Nephron (organoid): ENCODE results near the gene POLD4.

Experiments
- H3K27ac Mint-ChIP-seq, 3 experiments: 2 replicates each; pipeline ENCODE4 v1.8.0; 2020; ENCODE audit warnings: mixed read lengths in 3 of 3, mild to moderate bottlenecking in 2 of 3, moderate library complexity in 1 of 3
- H3K27me3 Mint-ChIP-seq: 2 replicates; pipeline ENCODE4 v1.8.0; 2021; ENCODE audit warnings: low read depth, mild to moderate bottlenecking, moderate library complexity, mixed read lengths
- H3K36me3 Mint-ChIP-seq: 2 replicates; pipeline ENCODE4 v1.8.0; 2020; ENCODE audit warnings: low read depth, mixed read lengths
- H3K4me1 Mint-ChIP-seq: 2 replicates; pipeline ENCODE4 v1.8.0; 2020; ENCODE audit warnings: mixed read lengths
- H3K4me3 Mint-ChIP-seq, 3 experiments: 2 replicates each; pipeline ENCODE4 v1.8.0; 2020; ENCODE audit warnings: mild to moderate bottlenecking in 3 of 3, mixed read lengths in 3 of 3, moderate library complexity in 2 of 3
- H3K9me3 Mint-ChIP-seq: 2 replicates; pipeline ENCODE4 v1.8.0; 2020; ENCODE audit warnings: mixed read lengths
- TF ChIP-seq, protein P1 (sequence below), 3 experiments: fragments of 200-600 bp; sonication (generic); IDR thresholded peaks; one replicate each; pipeline ENCODE4 v1.5.0; 2021; ENCODE audit warnings: antibody characterized with exemption in 3 of 3; ENCODE audit not compliant: unreplicated experiment in 3 of 3

Gene POLD4

GRCh38 chr11:67352546-67353316 is 615 bp downstream of the POLD4 start:
- TF ChIP-seq, protein P1, sequence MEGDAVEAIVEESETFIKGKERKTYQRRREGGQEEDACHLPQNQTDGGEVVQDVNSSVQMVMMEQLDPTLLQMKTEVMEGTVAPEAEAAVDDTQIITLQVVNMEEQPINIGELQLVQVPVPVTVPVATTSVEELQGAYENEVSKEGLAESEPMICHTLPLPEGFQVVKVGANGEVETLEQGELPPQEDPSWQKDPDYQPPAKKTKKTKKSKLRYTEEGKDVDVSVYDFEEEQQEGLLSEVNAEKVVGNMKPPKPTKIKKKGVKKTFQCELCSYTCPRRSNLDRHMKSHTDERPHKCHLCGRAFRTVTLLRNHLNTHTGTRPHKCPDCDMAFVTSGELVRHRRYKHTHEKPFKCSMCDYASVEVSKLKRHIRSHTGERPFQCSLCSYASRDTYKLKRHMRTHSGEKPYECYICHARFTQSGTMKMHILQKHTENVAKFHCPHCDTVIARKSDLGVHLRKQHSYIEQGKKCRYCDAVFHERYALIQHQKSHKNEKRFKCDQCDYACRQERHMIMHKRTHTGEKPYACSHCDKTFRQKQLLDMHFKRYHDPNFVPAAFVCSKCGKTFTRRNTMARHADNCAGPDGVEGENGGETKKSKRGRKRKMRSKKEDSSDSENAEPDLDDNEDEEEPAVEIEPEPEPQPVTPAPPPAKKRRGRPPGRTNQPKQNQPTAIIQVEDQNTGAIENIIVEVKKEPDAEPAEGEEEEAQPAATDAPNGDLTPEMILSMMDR (IDR thresholded peaks at IDR 0.05; ENCODE audit: unreplicated experiment in 3 of 3): no peak
- peak overlapping the region; percentile 88 to 92 (median 88) for H3K4me3 Mint-ChIP-seq
- peak overlapping the region; percentile 97 to 98 (median 97) for H3K27ac Mint-ChIP-seq
- H3K27me3 Mint-ChIP-seq: no peaks in the 10 kb centered on the region
- no peaks in the 10 kb centered on the region for H3K36me3 Mint-ChIP-seq
- no peaks in the 10 kb centered on the region for H3K9me3 Mint-ChIP-seq
- H3K4me1 Mint-ChIP-seq: peaks cover 41% of the 10 kb centered on the region

- H3K27ac Mint-ChIP-seq: peak overlapping the region; percentile 85 to 88 (median 87)
- no peaks in the 10 kb centered on the region for H3K36me3 Mint-ChIP-seq
- H3K4me1 Mint-ChIP-seq: peaks cover 31% of the 10 kb centered on the region
- H3K9me3 Mint-ChIP-seq: no peaks in the 10 kb centered on the region
- H3K4me3 Mint-ChIP-seq: peak overlapping the region; percentile 69 to 84 (median 79)
- TF ChIP-seq, protein P1 (IDR thresholded peaks at IDR 0.05; ENCODE audit: unreplicated experiment in 3 of 3): peak; percentile 84 to 93 (median 89)
- no peaks in the 10 kb centered on the region for H3K27me3 Mint-ChIP-seq
Observed at GRCh38 chr11:67351275-67352005, 1.9 kb downstream of the POLD4 start.

DNA sequence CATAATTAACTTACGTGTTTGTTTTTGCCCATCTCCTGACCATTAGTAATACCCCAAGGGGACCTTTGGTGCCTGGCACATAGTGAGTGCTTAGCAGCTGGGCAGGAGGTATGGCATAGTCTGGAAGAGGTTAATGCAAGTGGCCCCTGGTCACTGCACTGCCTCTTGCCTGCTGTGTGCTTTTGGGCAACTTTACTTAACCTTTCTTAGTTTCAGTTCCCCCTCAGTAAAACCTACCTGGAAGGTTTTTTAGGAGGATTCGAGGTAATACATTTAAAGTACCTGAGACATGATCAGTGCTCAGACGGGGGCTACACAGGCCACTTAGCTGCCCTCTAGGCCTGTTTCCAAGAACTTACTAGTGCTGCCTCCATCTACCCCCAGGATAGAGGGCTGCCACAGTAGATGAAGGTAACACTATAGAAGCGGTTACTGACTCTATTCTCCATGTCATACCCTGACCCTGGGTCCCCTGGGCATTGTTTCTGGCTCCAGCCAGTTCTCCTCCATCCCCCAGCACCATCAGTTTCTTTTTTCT is 3.3 kb downstream of the POLD4 start:
- no peak overlapping the region for H3K4me3 Mint-ChIP-seq
- no peaks in the 10 kb centered on the region for H3K27me3 Mint-ChIP-seq
- TF ChIP-seq, protein P1 (IDR thresholded peaks at IDR 0.05; ENCODE audit: unreplicated experiment in 3 of 3): no peak
- H3K4me1 Mint-ChIP-seq: peaks cover 22% of the 10 kb centered on the region
- H3K27ac Mint-ChIP-seq: no peak overlapping the region
- H3K36me3 Mint-ChIP-seq: no peaks in the 10 kb centered on the region
- no peaks in the 10 kb centered on the region for H3K9me3 Mint-ChIP-seq

DNA sequence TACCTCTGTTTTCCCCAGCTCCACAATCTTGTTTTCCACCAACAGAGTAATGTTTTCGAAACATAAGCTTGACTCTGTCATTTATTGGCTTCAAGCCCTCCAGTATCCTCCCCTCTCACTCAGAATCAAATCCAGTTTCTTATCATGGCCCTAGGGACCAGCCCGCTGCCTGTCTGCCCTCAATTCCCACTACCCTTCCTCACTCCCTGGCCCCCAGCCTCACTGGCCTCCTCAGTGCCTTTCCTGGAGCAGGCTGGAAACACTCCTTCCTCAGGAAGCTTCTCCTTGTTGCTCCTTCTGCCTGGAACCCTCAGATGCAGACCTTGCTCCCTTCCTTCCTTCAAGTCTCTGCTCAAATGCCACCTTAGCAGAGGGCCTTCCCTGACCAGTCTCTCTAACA is 3.9 kb downstream of the POLD4 start:
- TF ChIP-seq, protein P1 (IDR thresholded peaks at IDR 0.05; ENCODE audit: unreplicated experiment in 3 of 3): no peak
- Mint-ChIP-seq H3K27ac (no peak overlapping the region), H3K4me3 (no peak overlapping the region), H3K36me3 (no peaks in the 10 kb centered on the region), H3K27me3 (no peaks in the 10 kb centered on the region), H3K9me3 (no peaks in the 10 kb centered on the region), H3K4me1 (peaks cover 16% of the 10 kb centered on the region)

GRCh38 chr11:67349036-67349435 is 4.3 kb downstream of the POLD4 start:
- Mint-ChIP-seq H3K36me3 (no peaks in the 10 kb centered on the region), H3K27me3 (no peaks in the 10 kb centered on the region), H3K27ac (no peak overlapping the region), H3K4me3 (no peak overlapping the region), H3K9me3 (no peaks in the 10 kb centered on the region), H3K4me1 (peaks cover 12% of the 10 kb centered on the region)
- TF ChIP-seq, protein P1 (IDR thresholded peaks at IDR 0.05; ENCODE audit: unreplicated experiment in 3 of 3): no peak
